HG02763 (cell line): ENCODE data around the gene GPRC5D.

Experiments used
- ATAC-seq: cut with Tn5 transposase; IDR thresholded peaks from one replicate; pipeline ENCODE4 v1.9.1; 2021; ENCODE audit warnings: mild to moderate bottlenecking, moderate library complexity; ENCODE audit not compliant: unreplicated experiment

GPRC5D gene

DNA sequence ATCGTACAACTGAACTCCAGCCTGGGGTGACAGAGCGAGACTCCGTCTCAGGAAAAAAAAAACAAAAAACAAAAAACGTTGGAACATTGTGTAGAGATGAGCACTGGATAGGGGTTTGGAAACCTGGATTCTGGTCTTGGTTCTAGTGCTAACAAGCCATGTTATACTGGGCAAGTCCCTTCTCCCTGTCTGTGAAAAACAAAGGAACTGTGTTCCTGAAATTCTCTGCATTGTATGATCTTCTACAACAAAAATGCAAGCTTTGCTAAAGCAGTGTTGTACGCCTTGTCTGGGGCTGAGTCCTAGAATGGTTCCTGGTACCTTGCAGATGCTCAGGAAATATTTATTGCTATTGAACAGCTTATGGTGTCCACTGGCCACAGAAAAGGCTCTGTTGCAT lies 13.4 kb downstream of the GPRC5D start:
- no peak for ATAC-seq

DNA sequence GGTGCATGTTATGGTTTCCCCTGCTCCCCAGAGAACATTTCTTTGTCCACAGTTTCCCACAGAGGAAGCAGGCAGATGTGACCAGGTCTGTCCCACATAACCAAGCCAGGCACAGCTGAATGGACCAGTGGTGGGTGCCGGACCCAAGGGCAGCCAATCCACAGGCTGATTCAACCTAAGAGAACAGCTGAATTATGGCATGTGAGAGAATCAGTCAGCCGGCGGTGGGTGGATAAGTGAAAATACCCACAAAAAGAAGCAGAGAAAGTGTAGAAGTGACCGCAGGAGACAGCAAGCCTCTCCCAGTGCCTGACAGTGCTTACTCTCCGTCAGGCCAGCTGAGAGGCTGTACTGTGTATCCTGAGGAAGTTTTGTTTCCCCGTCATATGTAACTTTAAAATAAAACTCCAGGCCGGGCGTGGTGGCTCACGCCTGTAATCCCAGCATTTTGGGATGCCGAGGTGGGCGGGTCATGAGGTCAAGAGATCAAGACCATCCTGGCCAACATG lies 14.9 kb downstream of the GPRC5D start:
- ATAC-seq: no peak

DNA sequence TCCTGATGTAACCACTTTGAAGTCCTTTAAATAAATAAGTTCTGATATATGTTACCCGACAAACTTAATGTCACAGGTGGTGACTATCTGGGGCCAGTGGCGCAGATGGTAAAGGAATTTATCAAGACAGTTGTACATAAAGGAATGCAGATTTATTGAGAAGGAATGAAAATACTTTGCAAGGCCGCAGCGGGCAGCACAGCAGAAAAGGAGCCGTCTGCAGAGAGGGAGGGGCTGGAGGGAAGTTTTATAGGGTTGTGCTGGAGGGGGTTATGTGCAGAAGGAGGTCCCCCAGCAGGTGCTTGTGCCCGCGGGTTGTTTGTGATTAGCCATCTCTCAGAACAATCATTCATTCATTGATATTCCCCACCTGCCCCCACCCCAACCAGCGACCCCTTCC lies 17.4 kb downstream of the GPRC5D start:
- ATAC-seq: no peak

DNA sequence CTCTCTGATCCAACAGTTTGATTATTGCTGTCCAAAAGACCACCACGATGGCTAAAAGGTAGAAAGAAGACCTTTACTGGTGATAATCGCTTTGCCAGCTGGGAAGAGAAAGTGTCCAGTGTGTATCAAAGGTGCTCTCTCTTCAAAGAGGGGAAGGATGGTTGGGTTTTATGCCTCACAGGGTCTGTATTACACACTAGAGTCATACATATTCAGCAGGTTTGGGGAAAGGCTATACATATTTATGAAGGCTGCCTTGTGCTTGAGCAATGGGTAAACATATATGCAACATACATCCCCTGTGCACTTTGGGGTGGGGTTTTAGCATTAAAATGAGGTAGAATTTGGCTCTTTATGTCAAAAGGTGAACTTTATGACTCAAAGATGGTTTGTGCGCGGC lies 18.2 kb downstream of the GPRC5D start:
- ATAC-seq: no peak

DNA sequence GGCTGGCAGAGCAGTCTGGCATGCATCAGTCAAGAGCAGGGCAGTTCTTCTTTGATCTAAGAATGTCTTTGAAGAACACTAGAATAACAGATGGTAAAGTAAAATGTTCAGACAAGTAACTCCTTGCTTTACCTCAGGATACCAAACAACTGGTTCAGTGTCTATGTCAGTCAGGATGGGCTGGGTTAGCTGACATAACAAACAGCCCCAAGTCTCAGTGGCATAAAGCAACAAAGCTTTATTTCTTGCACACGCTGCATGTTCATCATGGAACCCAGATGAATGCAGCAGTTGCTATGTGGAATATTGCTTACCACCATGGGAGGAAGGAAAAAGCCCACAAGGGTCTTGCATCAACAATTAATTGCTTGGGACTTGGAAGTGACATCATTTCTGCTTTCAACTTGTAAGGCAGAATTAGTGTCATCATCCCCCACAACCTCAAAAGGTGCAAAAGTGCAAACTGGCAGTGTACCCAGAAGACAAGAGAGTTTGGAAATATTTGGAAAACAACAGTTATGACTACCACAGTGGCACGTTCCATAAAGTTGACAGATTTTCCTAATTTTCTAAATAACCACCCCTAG lies 21.2 kb downstream of the GPRC5D start:
- ATAC-seq: no peak

DNA sequence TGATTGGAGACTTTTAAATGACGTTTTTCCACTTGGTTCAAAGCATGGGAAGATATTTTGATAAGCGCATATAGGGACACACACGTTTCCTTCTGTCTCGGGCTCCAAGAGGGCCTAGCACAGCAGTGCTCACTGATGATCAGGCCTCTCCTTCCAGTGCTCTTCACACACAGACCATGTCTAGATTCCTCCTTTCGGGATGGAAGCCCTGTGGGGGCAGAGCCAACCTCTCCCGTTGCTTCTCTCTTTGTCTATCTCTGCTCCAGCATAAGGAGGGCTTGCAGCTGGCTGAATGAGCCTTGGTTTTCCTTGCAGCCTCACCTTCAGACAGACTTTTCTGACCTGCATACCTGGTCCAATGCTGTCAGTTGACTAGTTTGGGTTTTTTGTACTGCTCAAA lies 22.3 kb downstream of the GPRC5D start:
- ATAC-seq: no peak

DNA sequence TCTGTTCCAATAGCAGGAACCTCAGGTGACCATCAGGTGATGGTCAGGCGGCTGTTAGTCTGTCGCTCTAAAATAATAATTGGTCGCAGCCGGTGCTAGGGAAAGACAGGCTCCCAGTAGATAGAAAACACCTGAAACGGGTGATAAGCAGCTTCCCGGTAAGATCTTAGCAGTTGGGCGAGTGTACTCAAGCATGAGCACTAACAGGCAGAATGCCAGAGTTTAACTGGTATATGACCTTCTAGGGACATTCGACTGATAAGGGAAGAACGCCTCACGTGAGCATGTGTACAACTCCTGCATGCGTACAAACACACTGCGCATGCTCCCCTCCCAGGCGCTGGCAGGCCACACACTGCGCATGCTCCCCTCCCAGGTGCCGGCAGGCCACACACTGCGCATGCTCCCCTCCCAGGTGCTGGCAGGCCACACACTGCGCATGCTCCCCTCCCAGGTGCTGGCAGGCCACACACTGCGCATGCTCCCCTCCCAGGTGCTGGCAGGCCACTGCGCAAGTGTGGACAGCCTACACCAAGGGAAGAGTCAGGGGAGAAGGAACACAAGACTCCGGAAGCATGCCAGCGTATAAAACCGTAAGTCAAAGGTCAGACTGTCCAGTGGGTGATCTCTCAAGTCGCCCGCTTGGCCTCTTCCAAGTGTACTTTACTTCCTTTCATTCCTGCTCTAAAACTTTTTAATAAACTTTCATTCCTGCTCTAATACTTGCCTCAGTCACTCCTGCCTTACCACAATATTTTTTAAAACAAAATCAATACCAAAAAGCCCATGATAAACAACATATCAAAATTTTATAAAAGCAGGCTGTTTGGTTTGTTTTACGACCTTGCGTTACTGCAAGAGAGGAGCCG lies 24.5 kb downstream of the GPRC5D start:
- ATAC-seq: no peak

DNA sequence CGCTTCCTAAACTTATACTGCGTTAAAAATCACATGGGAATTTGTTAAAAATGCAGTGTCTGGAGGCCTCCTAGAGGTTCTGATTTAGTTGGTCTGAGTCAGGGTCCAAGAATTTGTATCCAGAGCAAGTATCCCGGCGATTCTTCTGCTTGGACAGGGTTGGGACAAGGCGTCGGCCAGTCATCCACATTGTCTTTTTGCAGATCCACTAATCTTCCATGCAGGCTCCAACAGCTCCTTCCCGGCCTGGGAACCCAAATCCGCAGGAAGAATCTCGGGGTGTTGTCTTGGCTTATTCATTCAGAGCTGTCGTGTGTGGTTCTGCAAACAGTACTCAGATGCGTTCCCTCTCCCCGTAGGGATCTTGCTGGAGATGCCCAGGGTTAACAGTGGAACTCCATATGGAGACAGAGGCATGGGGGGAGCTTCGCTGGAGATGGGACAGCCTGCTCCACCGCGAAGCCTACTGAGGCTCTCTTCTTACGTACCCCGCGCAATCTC lies 25.3 kb downstream of the GPRC5D start:
- no peak for ATAC-seq

DNA sequence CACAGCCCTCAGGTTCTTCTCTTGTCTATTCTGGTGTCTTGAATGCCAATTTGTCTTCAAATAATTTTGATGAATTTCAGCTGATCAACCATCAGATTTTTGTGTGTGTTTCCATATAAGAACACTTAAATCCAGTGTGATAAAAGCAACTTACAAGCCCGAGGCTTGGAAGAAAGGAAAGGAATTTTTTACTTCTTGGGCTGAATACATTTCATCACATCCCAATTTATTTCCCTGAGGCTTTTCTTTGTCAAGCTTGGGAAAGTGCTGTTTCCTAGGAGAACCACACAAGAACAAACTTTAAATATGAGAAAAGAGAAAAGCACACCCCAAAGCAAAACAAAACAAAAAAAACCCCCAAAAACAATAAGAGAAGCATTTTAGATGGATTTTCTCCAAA lies 26.6 kb downstream of the GPRC5D start:
- ATAC-seq: no peak

DNA sequence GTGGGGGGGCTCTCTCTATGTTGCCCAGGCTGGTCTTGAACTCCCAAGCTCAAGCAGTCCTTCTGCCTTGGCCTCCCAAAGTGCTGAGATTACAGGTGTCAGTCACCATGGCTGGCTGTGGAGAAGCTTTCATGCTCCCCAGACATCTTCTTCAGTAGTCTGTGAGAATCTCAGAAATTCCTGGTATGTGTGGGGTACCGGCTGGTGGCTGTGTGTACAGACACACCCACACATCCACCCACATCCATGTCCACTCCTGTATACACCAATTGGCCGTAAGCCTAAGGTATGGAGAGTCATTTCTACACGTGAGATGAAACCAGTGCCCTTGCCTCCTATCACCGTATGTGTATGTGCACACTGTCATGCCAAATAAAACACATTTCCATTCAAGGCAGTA lies 27.8 kb downstream of the GPRC5D start:
- no peak for ATAC-seq

DNA sequence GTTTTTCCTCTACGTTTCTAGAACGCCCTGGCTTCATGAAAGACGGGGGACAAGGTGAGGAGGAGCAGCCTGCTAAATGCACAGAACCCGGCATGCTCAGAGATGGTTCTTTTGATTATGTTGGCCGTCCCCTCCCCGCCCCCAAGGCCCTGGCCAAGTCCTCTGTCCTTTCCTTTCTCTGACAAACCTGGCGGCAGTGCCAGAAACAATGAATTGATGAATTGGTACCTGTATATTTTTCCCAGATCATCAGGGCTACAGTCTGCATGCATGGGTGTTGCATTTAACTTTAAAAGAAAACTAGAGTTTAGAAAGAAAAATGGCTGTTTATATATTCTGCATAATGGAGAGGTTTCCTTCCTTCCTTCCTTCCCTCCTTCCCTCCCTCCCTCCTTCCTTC lies 29.0 kb downstream of the GPRC5D start:
- no peak for ATAC-seq

DNA sequence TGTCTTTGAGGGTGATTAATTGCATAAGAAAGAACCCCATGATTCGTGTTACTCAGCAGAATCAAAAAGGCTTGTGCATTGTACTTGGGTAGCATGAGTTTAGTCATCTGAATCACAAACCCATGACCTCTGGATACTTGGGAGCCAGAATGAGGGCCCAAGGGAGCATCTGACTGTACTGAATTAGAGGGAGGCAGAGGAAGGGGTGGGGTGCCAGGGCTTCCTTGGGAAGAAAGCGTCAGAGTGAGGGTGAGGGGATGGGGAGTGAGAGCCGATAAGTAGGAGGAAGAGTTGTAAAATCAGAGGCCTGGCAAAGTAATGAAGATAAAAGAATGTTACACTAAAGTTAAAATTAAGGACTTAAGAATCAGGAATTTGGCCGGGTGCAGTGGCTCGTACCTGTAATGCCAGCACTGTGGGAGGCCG lies 29.8 kb downstream of the GPRC5D start:
- ATAC-seq: no peak

DNA sequence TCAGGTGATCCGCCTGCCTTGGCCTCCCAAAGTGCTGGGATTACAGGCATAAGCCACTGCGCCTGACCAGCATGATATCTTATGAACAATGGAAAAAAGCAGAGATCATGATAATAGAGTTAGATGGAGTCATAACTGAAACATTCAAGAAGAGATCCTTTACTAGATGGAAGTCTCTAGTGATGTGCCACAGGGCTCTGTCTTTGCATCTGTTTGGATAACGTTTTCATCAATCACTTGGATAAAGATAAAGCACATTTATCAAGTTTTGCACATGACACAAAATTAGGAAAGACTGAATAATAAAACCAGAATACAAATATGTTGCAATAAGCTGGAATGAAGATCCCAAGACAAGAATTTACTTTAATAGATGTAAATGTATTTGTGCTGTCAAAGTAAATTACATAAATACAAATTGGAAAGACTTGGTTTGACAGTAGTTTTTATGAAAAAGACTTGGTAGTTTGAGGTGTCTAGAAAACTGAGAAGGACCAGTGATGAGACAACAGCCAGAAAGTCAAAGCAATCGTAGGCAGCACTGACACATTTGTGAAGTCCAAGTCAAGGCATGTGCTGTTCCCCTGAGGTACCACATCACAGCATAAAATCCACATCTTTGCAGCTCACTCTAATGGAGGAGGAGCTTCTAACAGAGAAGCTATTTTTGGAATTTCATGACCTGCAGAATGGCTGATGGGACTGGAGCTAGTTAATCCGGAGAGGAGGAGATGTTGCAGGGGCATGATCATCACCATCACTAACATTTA lies 32.1 kb downstream of the GPRC5D start:
- ATAC-seq: no peak

DNA sequence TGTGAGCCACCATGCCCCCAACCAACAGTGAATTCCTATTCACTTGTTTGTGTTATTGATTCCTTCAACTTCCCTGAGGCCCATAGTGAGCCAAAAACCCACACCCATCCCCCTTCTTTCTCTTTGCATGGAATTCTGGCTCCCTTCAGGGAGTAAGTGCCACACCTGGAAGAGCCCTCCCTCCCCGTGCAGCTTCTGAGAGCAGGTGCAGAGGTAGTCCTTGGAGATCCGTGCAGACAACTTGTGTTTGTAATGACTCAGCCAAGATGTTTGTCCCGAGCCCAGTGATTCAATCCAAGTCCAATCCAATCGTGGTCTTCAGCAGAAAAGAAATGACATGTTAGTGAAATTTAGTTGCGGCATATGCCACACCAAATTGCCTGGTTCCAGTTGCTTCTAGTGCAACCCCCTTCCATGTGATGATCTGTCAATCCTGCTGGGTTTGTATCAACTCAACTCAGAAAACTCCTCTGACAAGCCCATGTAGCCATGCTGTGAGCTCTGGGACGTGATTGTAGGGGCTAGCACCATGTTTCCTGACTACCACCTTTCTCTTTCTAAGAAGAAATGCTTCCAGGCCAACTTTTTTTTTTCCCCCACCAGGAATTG lies 33.1 kb downstream of the GPRC5D start:
- no peak for ATAC-seq

DNA sequence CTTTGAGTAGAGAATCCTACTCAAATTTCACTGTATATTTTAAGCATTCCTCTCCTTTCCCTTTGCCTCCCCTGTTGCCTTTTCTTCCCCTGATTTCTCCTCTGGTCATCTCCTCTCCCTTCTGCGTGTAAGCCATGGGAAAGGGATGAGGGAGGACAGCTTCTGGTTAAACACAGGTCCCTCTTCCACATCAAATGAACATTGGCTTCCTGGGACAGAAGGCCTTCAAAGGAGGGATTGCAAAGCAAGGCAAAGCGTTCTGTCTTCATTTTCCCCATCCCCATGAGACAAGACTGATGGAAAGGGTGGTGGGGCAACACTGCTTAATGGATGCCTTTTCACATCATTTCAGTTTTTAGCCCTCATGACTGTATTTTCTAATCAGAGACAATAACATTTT lies 34.5 kb downstream of the GPRC5D start:
- no peak for ATAC-seq

DNA sequence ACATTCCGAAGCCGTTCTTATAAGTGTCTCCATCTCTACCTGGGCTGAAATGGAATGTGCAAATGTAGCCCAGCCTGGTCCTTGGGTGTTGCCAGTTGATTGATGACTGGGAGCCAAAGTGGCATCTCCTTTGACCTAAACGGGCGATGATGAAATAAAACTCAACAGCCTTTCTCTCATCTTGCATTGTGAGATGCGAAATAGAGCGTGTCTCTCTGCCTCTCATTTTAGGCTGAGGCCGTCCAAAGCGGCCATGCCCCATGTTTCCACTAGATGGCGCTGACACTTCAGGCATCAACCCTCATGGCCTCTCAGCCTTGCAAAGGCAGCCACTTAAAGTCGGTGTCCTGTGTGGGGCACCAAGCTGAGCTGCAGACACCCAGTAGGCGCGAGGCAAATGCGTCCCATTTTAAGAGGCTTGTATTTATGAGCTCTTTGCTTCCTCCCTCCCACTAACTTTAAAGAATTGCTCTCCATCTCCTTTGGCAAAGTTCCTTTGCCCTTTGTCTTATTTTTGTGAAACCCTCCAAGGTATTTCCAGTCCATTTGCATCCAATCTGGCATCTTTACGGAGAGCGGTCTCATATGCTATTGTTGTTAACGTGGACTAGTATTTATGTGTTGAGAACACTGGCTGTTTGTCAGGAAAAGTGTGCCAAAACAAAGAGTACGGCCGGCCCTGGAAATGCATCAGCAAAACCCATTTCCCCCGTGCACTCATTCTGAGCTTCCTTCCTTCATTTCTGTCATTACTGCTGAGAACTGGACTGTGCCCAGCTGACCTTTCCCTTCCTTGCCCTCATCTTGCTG lies 35.6 kb downstream of the GPRC5D start:
- ATAC-seq: peak; percentile 87

DNA sequence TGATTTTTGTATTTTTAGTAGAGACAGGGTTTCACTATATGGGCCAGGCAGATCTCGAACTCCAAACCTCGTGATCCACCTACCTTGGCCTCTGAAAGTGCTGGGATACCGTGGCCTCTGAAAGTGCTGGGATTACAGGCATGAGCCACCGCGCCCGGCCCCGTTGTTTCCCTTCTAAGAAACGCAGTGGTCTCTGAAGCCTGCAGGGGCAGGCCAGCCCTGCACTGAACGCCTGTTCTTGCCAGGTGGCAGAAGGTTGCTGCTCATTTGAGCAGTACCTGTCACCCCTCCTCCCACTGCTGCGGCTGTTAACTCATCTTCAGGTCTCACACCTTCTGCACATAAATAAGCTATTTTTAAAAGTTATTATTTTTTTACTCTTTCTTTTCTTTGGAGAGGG lies 36.3 kb downstream of the GPRC5D start:
- ATAC-seq: no peak

DNA sequence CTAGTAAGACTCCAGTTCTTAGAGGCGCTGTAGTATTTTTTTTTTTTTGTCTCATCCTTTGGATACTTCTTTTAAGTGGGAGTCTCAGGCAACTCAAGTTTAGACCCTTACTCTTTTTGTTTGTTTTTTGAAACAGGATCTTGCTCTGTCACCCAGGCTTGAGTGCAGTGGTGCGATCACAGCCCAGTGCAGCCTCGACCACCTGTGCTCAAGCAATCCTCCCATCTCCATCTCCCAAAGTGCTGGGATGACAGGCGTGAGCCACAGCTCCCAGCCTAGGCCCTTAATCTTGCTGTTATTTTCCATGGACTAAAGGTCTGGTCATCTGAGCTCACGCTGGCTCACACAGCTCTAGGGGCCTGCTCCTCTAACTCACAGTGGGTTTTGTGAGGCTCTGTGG lies 39.3 kb downstream of the GPRC5D start:
- no peak for ATAC-seq

DNA sequence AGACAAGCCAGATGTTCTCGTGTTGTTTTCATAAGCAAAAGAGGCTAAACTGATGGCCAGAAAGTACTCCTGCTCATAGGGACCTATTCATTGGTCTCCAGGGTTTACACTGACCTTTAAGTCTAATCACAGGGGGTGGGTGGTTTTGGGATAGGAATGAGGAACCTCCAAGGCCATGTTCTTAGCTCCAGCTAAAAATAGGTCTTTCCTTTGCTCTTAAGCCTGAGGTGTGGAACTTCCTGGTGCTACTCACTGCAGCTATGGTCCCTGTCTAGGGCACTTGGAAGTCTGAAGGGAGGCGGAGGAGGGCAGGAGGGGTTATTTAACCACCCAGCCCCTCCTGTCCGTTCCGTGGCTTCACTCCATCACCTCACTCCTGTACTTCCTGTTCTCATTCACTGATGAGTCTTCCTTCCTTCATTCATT lies 42.0 kb downstream of the GPRC5D start:
- ATAC-seq: no peak
